ENCODE measurements around the gene AMER3.

DNA sequence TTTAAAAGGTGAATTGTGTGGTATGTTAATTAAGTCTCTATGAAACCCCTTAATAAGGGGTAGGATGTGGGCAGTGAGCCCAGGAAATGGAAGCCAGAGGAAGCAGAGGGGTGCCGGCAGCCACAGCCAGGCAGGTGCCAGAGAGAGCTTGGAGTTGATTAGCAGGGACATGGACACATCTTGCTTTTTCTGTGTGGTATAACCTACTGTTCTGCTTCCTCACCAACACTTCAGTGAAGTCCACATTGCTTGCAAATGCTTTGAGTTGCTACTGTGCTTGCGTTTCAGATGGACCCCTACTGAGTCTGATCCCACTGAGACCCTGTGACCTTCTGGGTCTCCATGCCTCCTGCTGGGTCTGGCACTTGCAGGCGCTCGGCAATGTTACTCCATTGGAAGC, 51.0 kb downstream of the AMER3 start:
- TF ChIP-seq ZFP3 (CRISPR knock-in tag; IDR thresholded peaks at IDR 0.05) (no peak), ZFP30 (CRISPR knock-in tag; IDR thresholded peaks at IDR 0.05) (no peak), PPARA (CRISPR knock-in tag; IDR thresholded peaks at IDR 0.05; ENCODE audit: borderline replicate concordance) (no peak)
- TF ChIP-seq, protein P1, sequence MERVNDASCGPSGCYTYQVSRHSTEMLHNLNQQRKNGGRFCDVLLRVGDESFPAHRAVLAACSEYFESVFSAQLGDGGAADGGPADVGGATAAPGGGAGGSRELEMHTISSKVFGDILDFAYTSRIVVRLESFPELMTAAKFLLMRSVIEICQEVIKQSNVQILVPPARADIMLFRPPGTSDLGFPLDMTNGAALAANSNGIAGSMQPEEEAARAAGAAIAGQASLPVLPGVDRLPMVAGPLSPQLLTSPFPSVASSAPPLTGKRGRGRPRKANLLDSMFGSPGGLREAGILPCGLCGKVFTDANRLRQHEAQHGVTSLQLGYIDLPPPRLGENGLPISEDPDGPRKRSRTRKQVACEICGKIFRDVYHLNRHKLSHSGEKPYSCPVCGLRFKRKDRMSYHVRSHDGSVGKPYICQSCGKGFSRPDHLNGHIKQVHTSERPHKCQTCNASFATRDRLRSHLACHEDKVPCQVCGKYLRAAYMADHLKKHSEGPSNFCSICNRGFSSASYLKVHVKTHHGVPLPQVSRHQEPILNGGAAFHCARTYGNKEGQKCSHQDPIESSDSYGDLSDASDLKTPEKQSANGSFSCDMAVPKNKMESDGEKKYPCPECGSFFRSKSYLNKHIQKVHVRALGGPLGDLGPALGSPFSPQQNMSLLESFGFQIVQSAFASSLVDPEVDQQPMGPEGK (CRISPR knock-in tag; IDR thresholded peaks at IDR 0.05; ENCODE audit: borderline replicate concordance), result no peak
- TF ChIP-seq, protein P2, sequence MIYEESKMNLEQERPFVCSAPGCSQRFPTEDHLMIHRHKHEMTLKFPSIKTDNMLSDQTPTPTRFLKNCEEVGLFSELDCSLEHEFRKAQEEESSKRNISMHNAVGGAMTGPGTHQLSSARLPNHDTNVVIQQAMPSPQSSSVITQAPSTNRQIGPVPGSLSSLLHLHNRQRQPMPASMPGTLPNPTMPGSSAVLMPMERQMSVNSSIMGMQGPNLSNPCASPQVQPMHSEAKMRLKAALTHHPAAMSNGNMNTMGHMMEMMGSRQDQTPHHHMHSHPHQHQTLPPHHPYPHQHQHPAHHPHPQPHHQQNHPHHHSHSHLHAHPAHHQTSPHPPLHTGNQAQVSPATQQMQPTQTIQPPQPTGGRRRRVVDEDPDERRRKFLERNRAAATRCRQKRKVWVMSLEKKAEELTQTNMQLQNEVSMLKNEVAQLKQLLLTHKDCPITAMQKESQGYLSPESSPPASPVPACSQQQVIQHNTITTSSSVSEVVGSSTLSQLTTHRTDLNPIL (CRISPR knock-in tag; IDR thresholded peaks at IDR 0.05; ENCODE audit: low read depth), result no peak
